ENCODE results near the gene ZNF609. TPM values are rescaled to one million over a fixed set of nuclear protein-coding genes. Genes with fewer than 3 reads are reported as not detected.

The ZNF609 gene
- total RNA-seq, 1 experiment from 2014 or later = 31.0 TPM

DNA sequence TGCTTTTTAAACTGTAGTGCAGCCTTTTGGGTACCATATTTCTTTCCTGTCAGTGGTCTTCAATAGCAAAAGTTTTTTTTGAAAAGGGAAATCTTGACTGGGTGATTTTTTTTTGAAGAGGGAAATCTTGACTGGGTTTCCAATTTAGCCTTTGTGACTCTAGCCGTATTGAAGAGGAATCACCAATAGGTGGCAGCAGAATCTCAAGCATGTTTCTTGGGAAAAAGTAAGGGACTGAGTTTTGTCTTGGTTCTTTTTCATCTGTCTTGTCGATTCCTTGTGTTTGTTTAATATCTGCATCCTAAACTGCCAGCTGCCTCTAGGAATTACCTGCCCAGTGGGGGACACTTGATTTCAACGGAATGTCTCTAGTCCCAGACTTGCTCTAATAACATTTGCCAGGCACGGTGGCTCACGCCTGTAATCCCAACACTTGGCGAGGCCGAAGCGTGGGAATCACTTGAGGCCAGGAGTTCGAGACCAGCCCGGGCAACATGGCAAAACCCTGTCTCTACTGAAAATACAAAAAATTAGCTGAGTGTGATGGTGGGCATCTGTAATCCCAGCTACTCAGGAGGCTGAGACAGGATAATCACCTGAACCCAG, 225.9 kb downstream of the ZNF609 start:
- Histone ChIP-seq H4K20me1 (ENCODE audit: insufficient read depth) (no peaks in the 10 kb centered on the region), H3K9me2 (ENCODE audit: insufficient read depth) (no peaks in the 10 kb centered on the region), H2AFZ (ENCODE audit: low read depth, low read length, poor library complexity, severe bottlenecking) (no peak overlapping the region), H3K27me3 (ENCODE audit: insufficient read depth, low read length) (no peaks in the 10 kb centered on the region), H3K4me1 (ENCODE audit: control insufficient read depth in 1 of 2, insufficient read depth in 2 of 2, low read length in 2 of 2) (no peaks in the 10 kb centered on the region), H3K79me2 (ENCODE audit: insufficient read depth, low read length) (no peaks in the 10 kb centered on the region), H3K27ac (ENCODE audit: low read depth, low read length) (no peak overlapping the region), H3K9me3 (ENCODE audit: control insufficient read depth in 1 of 2, insufficient read depth in 1 of 2, low read depth in 1 of 2, low read length in 2 of 2) (no peaks in the 10 kb centered on the region), H3K36me3 (ENCODE audit: control insufficient read depth in 1 of 2, insufficient read depth in 2 of 2, low read length in 2 of 2) (peaks cover 24 to 47% of the 10 kb centered on the region in 2 experiments; a peak in 3 of 4 replicates), H3K9ac (ENCODE audit: low read length) (no peak overlapping the region), H3K4me2 (ENCODE audit: low read length) (no peak overlapping the region), H3K4me3 (replicated peaks in 1 of 2; ENCODE audit: low read depth in 1 of 2, low read length in 2 of 2) (no peak overlapping the region)
- BruUV-seq (replicated peaks) = no TSS peak
- TF ChIP-seq JUND (IDR thresholded peaks at IDR 0.05) = no peak
- TF ChIP-seq, protein P1, sequence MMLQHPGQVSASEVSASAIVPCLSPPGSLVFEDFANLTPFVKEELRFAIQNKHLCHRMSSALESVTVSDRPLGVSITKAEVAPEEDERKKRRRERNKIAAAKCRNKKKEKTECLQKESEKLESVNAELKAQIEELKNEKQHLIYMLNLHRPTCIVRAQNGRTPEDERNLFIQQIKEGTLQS (IDR thresholded peaks at IDR 0.05) = no peak
- TF ChIP-seq, protein P2, sequence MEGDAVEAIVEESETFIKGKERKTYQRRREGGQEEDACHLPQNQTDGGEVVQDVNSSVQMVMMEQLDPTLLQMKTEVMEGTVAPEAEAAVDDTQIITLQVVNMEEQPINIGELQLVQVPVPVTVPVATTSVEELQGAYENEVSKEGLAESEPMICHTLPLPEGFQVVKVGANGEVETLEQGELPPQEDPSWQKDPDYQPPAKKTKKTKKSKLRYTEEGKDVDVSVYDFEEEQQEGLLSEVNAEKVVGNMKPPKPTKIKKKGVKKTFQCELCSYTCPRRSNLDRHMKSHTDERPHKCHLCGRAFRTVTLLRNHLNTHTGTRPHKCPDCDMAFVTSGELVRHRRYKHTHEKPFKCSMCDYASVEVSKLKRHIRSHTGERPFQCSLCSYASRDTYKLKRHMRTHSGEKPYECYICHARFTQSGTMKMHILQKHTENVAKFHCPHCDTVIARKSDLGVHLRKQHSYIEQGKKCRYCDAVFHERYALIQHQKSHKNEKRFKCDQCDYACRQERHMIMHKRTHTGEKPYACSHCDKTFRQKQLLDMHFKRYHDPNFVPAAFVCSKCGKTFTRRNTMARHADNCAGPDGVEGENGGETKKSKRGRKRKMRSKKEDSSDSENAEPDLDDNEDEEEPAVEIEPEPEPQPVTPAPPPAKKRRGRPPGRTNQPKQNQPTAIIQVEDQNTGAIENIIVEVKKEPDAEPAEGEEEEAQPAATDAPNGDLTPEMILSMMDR (IDR thresholded peaks at IDR 0.05 in 2 of 3, conservative IDR thresholded peaks at IDR 0.05 in 1 of 3; ENCODE audit: borderline replicate concordance in 1 of 3, insufficient read depth in 1 of 3, low read depth in 2 of 3, low read length in 2 of 3) = peak; percentile 61 to 81 (median 79); a peak in 5 of 6 replicates
- no peak for TF ChIP-seq YY1 (IDR thresholded peaks at IDR 0.05; ENCODE audit: extremely low read depth, insufficient replicate concordance, low read depth, low read length)
- no peak for TF ChIP-seq TCF7L2 (IDR thresholded peaks at IDR 0.05; ENCODE audit: borderline replicate concordance, extremely low read depth, insufficient read depth, insufficient read length)
- no peak for TF ChIP-seq ZBTB33 (IDR thresholded peaks at IDR 0.05; ENCODE audit: extremely low read depth, insufficient replicate concordance, low read length)
- peak; percentile 70 for TF ChIP-seq RAD21 (IDR thresholded peaks at IDR 0.05; ENCODE audit: low read depth)
- TF ChIP-seq CEBPB (IDR thresholded peaks at IDR 0.05; ENCODE audit: low read depth) = no peak
- no peak for TF ChIP-seq SP1 (IDR thresholded peaks at IDR 0.05; ENCODE audit: low read depth)
- ATAC-seq (no peak), DNase-seq (ENCODE audit: low read depth, low spot score) (peak; percentile 19)
- ChIA-PET POLR2A (no interaction called here), CTCF (interaction anchor here (2.4 kb wide), 1 partner anchor 42 kb away, joined by 32 read pairs; no protein-coding TSS in a partner anchor), RAD21 (ENCODE audit: low non-redundant PET in 1 of 2, low total read pairs in 2 of 2, uncharacterized antibody in 2 of 2, unreplicated experiment in 2 of 2) (interaction anchor here (1.1 to 1.5 kb wide), 2 partner anchors 42 kb away, joined by 4 to 6 read pairs; no protein-coding TSS in a partner anchor)
- intact Hi-C loops (cut with micrococcal nuclease) = loop anchor here (1.0 kb wide), 1 partner anchor 42 kb away; no protein-coding TSS in a partner anchor
